GM12801 (cell line): ENCODE results near the gene NDUFS7.

Experiments used
- CTCF ChIP-seq: IDR thresholded peaks from one replicate; pipeline ENCODE4 v1.5.1; 2011; ENCODE audit warnings: control low read depth; ENCODE audit not compliant: insufficient read length; ENCODE audit errors: extremely low read depth

Gene NDUFS7

GRCh38 chr19:1384478-1385110, 887 bp downstream of the NDUFS7 start:
- no peak for TF ChIP-seq CTCF

- no peak for TF ChIP-seq CTCF
Measured at GRCh38 chr19:1385816-1386215, 2.1 kb downstream of the NDUFS7 start.

GRCh38 chr19:1386945-1387683, 3.4 kb downstream of the NDUFS7 start:
- no peak for TF ChIP-seq CTCF

GRCh38 chr19:1387684-1388636, 4.3 kb downstream of the NDUFS7 start:
- TF ChIP-seq CTCF, result no peak

- TF ChIP-seq CTCF, result no peak
Measured at GRCh38 chr19:1388637-1389026, 4.9 kb downstream of the NDUFS7 start.

GRCh38 chr19:1389033-1389940, 5.6 kb downstream of the NDUFS7 start:
- no peak for TF ChIP-seq CTCF
